A673 (cell line): ENCODE results near the gene CCDC97. TPM values are rescaled to one million over a fixed set of nuclear protein-coding genes. Genes with fewer than 3 reads are reported as not detected.

Experiments used
- BruUV-seq: library from RNA; stranded (reverse); fragments of 400-500 nt; replicated peaks from 2 replicates; lab custom pipeline; 2021; lab: Mats Ljungman, UMichigan
- CTCF ChIA-PET: fragments of 300-600 bp; sonication (Branson Sonifier 250); formaldehyde crosslinking; loops from one replicate; lab custom pipeline; 2022; ENCODE audit warnings: antibody characterized with exemption; lab: Charles Lee
- POLR2A ChIA-PET: fragments of 300-600 bp; sonication (Branson Sonifier 250); formaldehyde crosslinking; loops from one replicate; lab custom pipeline; 2022; ENCODE audit warnings: antibody characterized with exemption; ENCODE audit not compliant: low non-redundant PET; lab: Charles Lee
- DNase-seq: peaks from one replicate; pipeline ENCODE4 v3.0.0-alpha.2; 2015; ENCODE audit warnings: low spot score
- H3K27ac ChIP-seq: fragments of 200-600 bp; sonication (generic); 2 replicates; pipeline ENCODE4 v1.5.1; 2016; ENCODE audit warnings: mixed run types, low read depth, mild to moderate bottlenecking, mixed read lengths, antibody characterized with exemption, low read length; ENCODE audit not compliant: poor library complexity, severe bottlenecking
- H3K27me3 ChIP-seq: fragments of 200-600 bp; sonication (generic); replicated peaks from 2 replicates; pipeline ENCODE4 v1.6.1; 2017; ENCODE audit warnings: mixed run types, low read depth, mild to moderate bottlenecking, mixed read lengths, antibody characterized with exemption, low read length; ENCODE audit not compliant: insufficient read depth, poor library complexity
- H3K36me3 ChIP-seq: fragments of 200-600 bp; sonication (generic); 2 replicates; pipeline ENCODE4 v1.6.1; 2016; ENCODE audit warnings: mixed run types, mild to moderate bottlenecking, mixed read lengths, antibody characterized with exemption, low read length; ENCODE audit not compliant: insufficient read depth, poor library complexity, severe bottlenecking
- H3K4me1 ChIP-seq: fragments of 200-600 bp; sonication (generic); 2 replicates; pipeline ENCODE4 v1.6.1; 2017; ENCODE audit warnings: mixed run types, mild to moderate bottlenecking, mixed read lengths, antibody characterized with exemption, low read length; ENCODE audit not compliant: insufficient read depth, poor library complexity, severe bottlenecking
- H3K4me3 ChIP-seq: fragments of 200-600 bp; sonication (generic); 2 replicates; pipeline ENCODE4 v1.5.1; 2016; ENCODE audit warnings: low read depth, mixed run types, mild to moderate bottlenecking, mixed read lengths, low read length; ENCODE audit not compliant: poor library complexity, severe bottlenecking
- H3K9me3 ChIP-seq: fragments of 200-600 bp; sonication (generic); 2 replicates; pipeline ENCODE4 v1.6.1; 2016; ENCODE audit warnings: mixed run types, low read depth, mild to moderate bottlenecking, mixed read lengths, antibody characterized with exemption, low read length; ENCODE audit not compliant: poor library complexity, severe bottlenecking
- EZH2 ChIP-seq: fragments of 200-600 bp; sonication (generic); IDR thresholded peaks from 2 replicates; pipeline ENCODE4 v1.6.1; 2017; ENCODE audit warnings: borderline replicate concordance, low read depth, mild to moderate bottlenecking, mixed read lengths, antibody characterized with exemption, low read length; ENCODE audit not compliant: poor library complexity, severe bottlenecking
- intact Hi-C: fragments of 100-400 bp; cut with micrococcal nuclease; formaldehyde crosslinking; loops from one replicate; pipeline ENCODE4 v1.10.0; 2022; ENCODE audit not compliant: unreplicated experiment
- total RNA-seq: library from RNA; stranded (reverse); gene quantifications from 2 replicates; pipeline ENCODE4 v1.2.3, GENCODE V29; 2021
- TF ChIP-seq, protein P1 (sequence below): fragments of 300-800, 200-600 bp; sonication (generic); conservative IDR thresholded peaks from 2 replicates; pipeline ENCODE4 v1.5.1; 2017; ENCODE audit warnings: low read depth, mild to moderate bottlenecking, antibody characterized with exemption, low read length, moderate library complexity, mixed read lengths

CCDC97 gene
- total RNA-seq, 1 experiment from 2014 or later, result 40.8 TPM

DNA sequence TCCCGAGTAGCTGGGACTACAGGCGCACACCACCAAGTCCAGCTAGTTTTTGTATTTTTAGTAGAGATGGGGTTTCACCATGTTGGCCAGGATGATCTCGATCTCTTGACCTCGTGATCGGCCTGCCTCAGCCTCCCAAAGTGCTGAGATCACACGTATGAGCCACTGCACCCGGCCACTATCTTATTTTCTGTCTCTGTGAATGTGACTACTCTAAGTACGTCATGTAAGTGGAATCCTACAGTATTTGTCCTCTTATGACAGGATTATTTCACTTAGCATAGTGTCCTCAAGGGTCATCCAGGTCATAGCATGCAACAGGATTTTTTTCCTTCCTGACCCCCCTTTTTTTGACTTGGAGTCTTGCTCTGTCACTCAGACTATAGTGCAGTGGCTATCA, 61.6 kb downstream of the CCDC97 start:
- Histone ChIP-seq H3K9me3 (no peaks in the 10 kb centered on the region), H3K27ac (no peak overlapping the region), H3K4me1 (peaks cover 10% of the 10 kb centered on the region), H3K27me3 (no peaks in the 10 kb centered on the region), H3K4me3 (no peak overlapping the region), H3K36me3 (no peaks in the 10 kb centered on the region)
- no TSS peak for BruUV-seq
- DNase-seq, result no peak
- POLR2A ChIA-PET, result no interaction called here
- no peak for TF ChIP-seq EZH2
- TF ChIP-seq, protein P1, sequence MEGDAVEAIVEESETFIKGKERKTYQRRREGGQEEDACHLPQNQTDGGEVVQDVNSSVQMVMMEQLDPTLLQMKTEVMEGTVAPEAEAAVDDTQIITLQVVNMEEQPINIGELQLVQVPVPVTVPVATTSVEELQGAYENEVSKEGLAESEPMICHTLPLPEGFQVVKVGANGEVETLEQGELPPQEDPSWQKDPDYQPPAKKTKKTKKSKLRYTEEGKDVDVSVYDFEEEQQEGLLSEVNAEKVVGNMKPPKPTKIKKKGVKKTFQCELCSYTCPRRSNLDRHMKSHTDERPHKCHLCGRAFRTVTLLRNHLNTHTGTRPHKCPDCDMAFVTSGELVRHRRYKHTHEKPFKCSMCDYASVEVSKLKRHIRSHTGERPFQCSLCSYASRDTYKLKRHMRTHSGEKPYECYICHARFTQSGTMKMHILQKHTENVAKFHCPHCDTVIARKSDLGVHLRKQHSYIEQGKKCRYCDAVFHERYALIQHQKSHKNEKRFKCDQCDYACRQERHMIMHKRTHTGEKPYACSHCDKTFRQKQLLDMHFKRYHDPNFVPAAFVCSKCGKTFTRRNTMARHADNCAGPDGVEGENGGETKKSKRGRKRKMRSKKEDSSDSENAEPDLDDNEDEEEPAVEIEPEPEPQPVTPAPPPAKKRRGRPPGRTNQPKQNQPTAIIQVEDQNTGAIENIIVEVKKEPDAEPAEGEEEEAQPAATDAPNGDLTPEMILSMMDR, result no peak
- intact Hi-C loops, result no loop called here
- CTCF ChIA-PET, result no interaction called here

- Histone ChIP-seq H3K4me1 (peaks cover 10% of the 10 kb centered on the region), H3K27ac (no peak overlapping the region), H3K36me3 (no peaks in the 10 kb centered on the region), H3K27me3 (no peaks in the 10 kb centered on the region), H3K9me3 (no peaks in the 10 kb centered on the region), H3K4me3 (no peak overlapping the region)
- no TSS peak for BruUV-seq
- no peak for DNase-seq
- no peak for TF ChIP-seq EZH2
- TF ChIP-seq, protein P1, result no peak
- ChIA-PET CTCF (no interaction called here), POLR2A (no interaction called here)
- intact Hi-C loops, result no loop called here
These were observed 62.5 kb downstream of the CCDC97 start for GRCh38 chr19:41372501-41372900.

DNA sequence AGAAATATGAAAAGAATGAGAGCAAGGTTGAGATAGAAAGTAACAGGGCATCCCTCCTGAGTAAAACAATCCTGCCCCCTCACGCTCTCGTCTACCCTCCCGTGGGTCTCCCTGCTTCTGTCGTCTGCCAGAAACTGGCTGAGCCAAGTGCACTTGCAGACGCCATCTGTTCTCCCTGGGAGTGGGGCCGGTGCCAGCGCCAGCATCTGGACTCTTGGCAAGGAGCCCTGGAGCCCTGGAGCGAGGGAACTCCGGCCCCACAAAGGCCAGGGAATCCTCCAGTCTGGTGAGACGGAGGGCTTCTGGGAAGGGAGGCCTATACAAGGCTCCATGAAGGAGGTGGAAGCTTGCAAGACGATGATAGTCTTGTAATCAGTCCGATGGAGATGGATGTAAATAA, 64.0 kb downstream of the CCDC97 start:
- H3K4me3 ChIP-seq, result no peak overlapping the region
- BruUV-seq, result no TSS peak
- no peak for TF ChIP-seq EZH2
- TF ChIP-seq, protein P1, result no peak
- H3K36me3 ChIP-seq, result no peaks in the 10 kb centered on the region
- H3K27ac ChIP-seq, result no peak overlapping the region
- H3K9me3 ChIP-seq, result no peaks in the 10 kb centered on the region
- CTCF ChIA-PET, result no interaction called here
- peaks cover 10% of the 10 kb centered on the region for H3K4me1 ChIP-seq
- intact Hi-C loops, result no loop called here
- no peaks in the 10 kb centered on the region for H3K27me3 ChIP-seq
- DNase-seq, result peak; percentile 96
- POLR2A ChIA-PET, result no interaction called here

Other genes starting within 250 kb of the CCDC97 start
- not detected in 2 replicates for gene CYP2A13, start 221.7 kb upstream of the CCDC97 start, total RNA-seq
- not detected in 2 replicates for gene CYP2F1, start 195.7 kb upstream of the CCDC97 start, total RNA-seq
- 0.19 and 0.24 TPM in 2 replicates for gene CYP2S1, start 117.0 kb upstream of the CCDC97 start, total RNA-seq
- gene AXL, start 90.9 kb upstream of the CCDC97 start, total RNA-seq, result 0.92 and 1.0 TPM in 2 replicates
- gene HNRNPUL1, start 45.8 kb upstream of the CCDC97 start, total RNA-seq, result 342 and 344 TPM in 2 replicates
- gene TGFB1, start 43.8 kb downstream of the CCDC97 start, total RNA-seq, result 92.4 and 102 TPM in 2 replicates
- 9.9 and 10.7 TPM in 2 replicates for gene B9D2, start 54.0 kb downstream of the CCDC97 start, total RNA-seq
- gene TMEM91, start 66.4 kb downstream of the CCDC97 start, total RNA-seq, result 4.9 and 8.7 TPM in 2 replicates
- gene EXOSC5, start 87.2 kb downstream of the CCDC97 start, total RNA-seq, result 35.0 and 43.1 TPM in 2 replicates
- 14.7 and 15.9 TPM in 2 replicates for gene BCKDHA, start 87.6 kb downstream of the CCDC97 start, total RNA-seq
- 0.41 and 0.81 TPM in 2 replicates for gene B3GNT8, start 117.2 kb downstream of the CCDC97 start, total RNA-seq
- gene DMAC2, start 129.7 kb downstream of the CCDC97 start, total RNA-seq, result 86.5 and 96.6 TPM in 2 replicates
- gene ERICH4, start 133.0 kb downstream of the CCDC97 start, total RNA-seq, result not detected in 2 replicates